22Rv1 (cell line): ENCODE results near the gene IGF2R.

Experiments used
- CTCF ChIP-seq: fragments of 450-650 bp; IDR thresholded peaks from 2 replicates; pipeline ENCODE4 v1.5.1; 2017; ENCODE audit warnings: mild to moderate bottlenecking
- ZFX ChIP-seq: fragments of 450-650 bp; IDR thresholded peaks from 2 replicates; pipeline ENCODE4 v1.6.1; 2017; ENCODE audit warnings: antibody characterized with exemption, borderline replicate concordance

- TF ChIP-seq CTCF (no peak), ZFX (no peak)
These were observed 9.6 kb downstream of the IGF2R start for GRCh38 chr6:159978291-159979135.
